ENCODE data around the gene TFPI2.
A peak's percentile ranks its signal among the peaks of the same experiment; 100 is the strongest.
"Not testable (repeated sequence)": the region's sequence is repeated elsewhere in the genome, so short reads cannot be mapped to it uniquely, and the experiment has no call there.

Gene TFPI2

GRCh38 chr7:93890464-93891068 lies at the start of gene TFPI2:
Gene TFPI2 (minus strand): TSS chr7:93890753. CDS start chr7:93890678, 75 bp downstream.
- no peak for DNase-seq

GRCh38 chr7:93938293-93938692 lies 47.7 kb upstream of the TFPI2 start:
- DNase-seq, result no peak

GRCh38 chr7:93937818-93938217 lies 47.3 kb upstream of the TFPI2 start:
- DNase-seq, result no peak

GRCh38 chr7:93935102-93935501 lies 44.5 kb upstream of the TFPI2 start:
- no peak for DNase-seq

- DNase-seq, result no peak
Observed at GRCh38 chr7:93933156-93933555, 42.6 kb upstream of the TFPI2 start.

GRCh38 chr7:93931655-93932054 lies 41.1 kb upstream of the TFPI2 start:
- DNase-seq, result no peak

- DNase-seq, result no peak
Observed at GRCh38 chr7:93927585-93927984, 37.0 kb upstream of the TFPI2 start.

- DNase-seq, result no peak
Observed at GRCh38 chr7:93926800-93927199, 36.2 kb upstream of the TFPI2 start.

GRCh38 chr7:93923942-93924341 lies 33.4 kb upstream of the TFPI2 start:
- DNase-seq, result no peak

- no peak for DNase-seq
Observed at GRCh38 chr7:93923296-93923695, 32.7 kb upstream of the TFPI2 start.

GRCh38 chr7:93921607-93922566 lies 31.3 kb upstream of the TFPI2 start, which contains the start of gene GNG11:
Gene GNG11 (plus strand): TSS chr7:93921735. CDS start chr7:93922138, 403 bp downstream.
- peak; percentile 7 for DNase-seq

GRCh38 chr7:93921186-93921585 lies 30.6 kb upstream of the TFPI2 start:
- no peak for DNase-seq

GRCh38 chr7:93920496-93921182 lies 30.1 kb upstream of the TFPI2 start:
- no peak for DNase-seq

GRCh38 chr7:93916315-93916714 lies 25.8 kb upstream of the TFPI2 start:
- not testable (repeated sequence) for DNase-seq

- DNase-seq, result not testable (repeated sequence)
Observed at GRCh38 chr7:93915888-93916287, 25.3 kb upstream of the TFPI2 start.

- DNase-seq, result not testable (repeated sequence)
Observed at GRCh38 chr7:93915206-93915842, 24.8 kb upstream of the TFPI2 start.

GRCh38 chr7:93914581-93915066 lies 24.1 kb upstream of the TFPI2 start:
- no peak for DNase-seq

GRCh38 chr7:93913197-93913596 lies 22.6 kb upstream of the TFPI2 start:
- DNase-seq, result no peak

GRCh38 chr7:93911661-93912060 lies 21.1 kb upstream of the TFPI2 start:
- DNase-seq, result not testable (repeated sequence)

- not testable (repeated sequence) for DNase-seq
Observed at GRCh38 chr7:93911242-93911641, 20.7 kb upstream of the TFPI2 start.

- DNase-seq, result no peak
Observed at GRCh38 chr7:93910076-93910994, 19.8 kb upstream of the TFPI2 start.

- no peak for DNase-seq
Observed at GRCh38 chr7:93906267-93906666, 15.7 kb upstream of the TFPI2 start, which contains the start of gene GNGT1. Gene GNGT1 (plus strand): TSS chr7:93906567. CDS start chr7:93906747, 180 bp downstream.

Data from NCI-H1092 treated with DMSO at 0.1 percent for 48 hours (cell line).